ENCODE measurements around the gene FANCF.
"Not testable (repeated sequence)": the region's sequence is repeated elsewhere in the genome, so short reads cannot be mapped to it uniquely, and the experiment has no call there.

FANCF gene

GRCh38 chr11:22625448-22626287, at the start of gene FANCF:
Gene FANCF (minus strand): TSS chr11:22625823. CDS start chr11:22625810, 13 bp downstream.
- DNase-seq, result peak; percentile 93

GRCh38 chr11:22674470-22675439, 49.1 kb upstream of the FANCF start:
- DNase-seq, result no peak

GRCh38 chr11:22671751-22672150, 46.1 kb upstream of the FANCF start:
- no peak for DNase-seq

GRCh38 chr11:22670830-22671229, 45.2 kb upstream of the FANCF start:
- no peak for DNase-seq

- no peak for DNase-seq
Observed at GRCh38 chr11:22669368-22669767, 43.7 kb upstream of the FANCF start.

- DNase-seq, result no peak
Observed at GRCh38 chr11:22668005-22668796, 42.6 kb upstream of the FANCF start.

- no peak for DNase-seq
Observed at GRCh38 chr11:22666688-22667439, 41.2 kb upstream of the FANCF start.

GRCh38 chr11:22666325-22666687, 40.7 kb upstream of the FANCF start, which contains the start of gene GAS2:
Gene GAS2 (plus strand): TSS chr11:22666611. CDS start chr11:22674870, 8,259 bp downstream.
- DNase-seq, result peak; percentile 45

GRCh38 chr11:22659783-22660182, 34.2 kb upstream of the FANCF start:
- no peak for DNase-seq

GRCh38 chr11:22657101-22657694, 31.6 kb upstream of the FANCF start:
- DNase-seq, result no peak

GRCh38 chr11:22656130-22656529, 30.5 kb upstream of the FANCF start:
- no peak for DNase-seq

- not testable (repeated sequence) for DNase-seq
Observed at GRCh38 chr11:22652346-22652745, 26.7 kb upstream of the FANCF start.

- DNase-seq, result no peak
Observed at GRCh38 chr11:22641559-22641958, 15.9 kb upstream of the FANCF start.

GRCh38 chr11:22640862-22641261, 15.2 kb upstream of the FANCF start:
- no peak for DNase-seq

GRCh38 chr11:22635689-22636088, 10.1 kb upstream of the FANCF start:
- no peak for DNase-seq

- DNase-seq, result peak; percentile 45
Observed at GRCh38 chr11:22634897-22635629, 9.4 kb upstream of the FANCF start.

- DNase-seq, result no peak
Observed at GRCh38 chr11:22633354-22633902, 7.8 kb upstream of the FANCF start.

GRCh38 chr11:22627421-22627820, 1.8 kb upstream of the FANCF start:
- no peak for DNase-seq

- no peak for DNase-seq
Observed at GRCh38 chr11:22626573-22627239, 1.1 kb upstream of the FANCF start.
